ENCODE results near the gene BET1L. TPM values are rescaled to one million over a fixed set of nuclear protein-coding genes. Genes with fewer than 3 reads are reported as not detected.

The BET1L gene
- polyA plus RNA-seq, 1 of the 3 experiments (the other 2 are of a cell fraction): 56.9 TPM

- Histone ChIP-seq H3K4me3 (ENCODE audit: low read depth in 2 of 2, low read length in 1 of 2) (no peak overlapping the region), H3K79me2 (ENCODE audit: insufficient read depth) (peaks cover 21% of the 10 kb centered on the region), H3K9me3 (no peaks in the 10 kb centered on the region), H3K27ac (ENCODE audit: low read depth in 2 of 2, low read length in 1 of 2) (no peak overlapping the region), H3K27me3 (ENCODE audit: insufficient read depth) (no peaks in the 10 kb centered on the region), H2AFZ (ENCODE audit: low read depth) (no peak overlapping the region), H3K4me1 (ENCODE audit: control insufficient read depth in 1 of 2, insufficient read depth in 2 of 2, low read depth in 1 of 2, low read length in 1 of 2) (peaks cover 0 to 2% of the 10 kb centered on the region in 2 experiments; a peak in 1 of 4 replicates), H3K9ac (no peak overlapping the region), H3K36me3 (replicated peaks in 1 of 2; ENCODE audit: control insufficient read depth in 1 of 2, insufficient read depth in 2 of 2, low read length in 1 of 2) (peaks cover 21 to 32% of the 10 kb centered on the region in 2 experiments), H4K20me1 (ENCODE audit: insufficient read depth) (peaks cover 30% of the 10 kb centered on the region), H3F3A (replicated peaks; ENCODE audit: insufficient read depth) (no peaks in the 10 kb centered on the region), H3K4me2 (no peak overlapping the region), H3K9me2 (no peaks in the 10 kb centered on the region)
- POLR2A ChIA-PET: no interaction called here
- 95% methylated on average over 3 of the region's 13 CpGs for WGBS (ENCODE audit: low lambda C conversion rate)
- DNase-seq: no peak
- CTCF ChIA-PET: interaction anchor here (1.0 kb wide), 1 partner anchor 21 kb away, joined by 3 read pairs; no protein-coding TSS in a partner anchor
- TF ChIP-seq MAX (IDR thresholded peaks at IDR 0.05; ENCODE audit: low read depth): no peak
- TF ChIP-seq GABPA (IDR thresholded peaks at IDR 0.05; ENCODE audit: low read depth): no peak
- no peak for TF ChIP-seq SMC3 (IDR thresholded peaks at IDR 0.05; ENCODE audit: low read depth, low read length)
- no peak for TF ChIP-seq FOSL2 (IDR thresholded peaks at IDR 0.05; ENCODE audit: borderline replicate concordance, low read depth)
- TF ChIP-seq RFX5 (IDR thresholded peaks at IDR 0.05; ENCODE audit: low read length): no peak
These were observed 6.8 kb downstream of the BET1L start for GRCh38 chr11:200224-201003.

GRCh38 chr11:199782-200181 lies 7.4 kb downstream of the BET1L start:
- WGBS (ENCODE audit: low lambda C conversion rate): 85% methylated on average over 6 of the region's 8 CpGs
- no peak for DNase-seq
- no peak overlapping the region for H2AFZ ChIP-seq (ENCODE audit: low read depth)
- ChIA-PET CTCF (interaction anchor here (1.0 kb wide), 1 partner anchor 22 kb away, joined by 3 read pairs; no protein-coding TSS in a partner anchor), POLR2A (no interaction called here)
- no peaks in the 10 kb centered on the region for H3F3A ChIP-seq (replicated peaks; ENCODE audit: insufficient read depth)
- H3K9me2 ChIP-seq: no peaks in the 10 kb centered on the region
- peaks cover 24% of the 10 kb centered on the region for H4K20me1 ChIP-seq (ENCODE audit: insufficient read depth)
- H3K27me3 ChIP-seq (ENCODE audit: insufficient read depth): no peaks in the 10 kb centered on the region
- H3K9ac ChIP-seq: no peak overlapping the region
- peaks cover 17 to 25% of the 10 kb centered on the region in 2 experiments for H3K36me3 ChIP-seq (replicated peaks in 1 of 2; ENCODE audit: control insufficient read depth in 1 of 2, insufficient read depth in 2 of 2, low read length in 1 of 2)
- no peaks in the 10 kb centered on the region for H3K4me1 ChIP-seq (ENCODE audit: control insufficient read depth in 1 of 2, insufficient read depth in 2 of 2, low read depth in 1 of 2, low read length in 1 of 2)
- TF ChIP-seq EZH2phosphoT487 (IDR thresholded peaks at IDR 0.05; ENCODE audit: borderline replicate concordance, low read depth) (no peak), PBX3 (IDR thresholded peaks at IDR 0.05) (no peak), EP300 (IDR thresholded peaks at IDR 0.05; ENCODE audit: borderline replicate concordance in 1 of 2, low read depth in 1 of 2, low read length in 1 of 2) (no peak), FOSL2 (IDR thresholded peaks at IDR 0.05; ENCODE audit: borderline replicate concordance, low read depth) (no peak), MAX (IDR thresholded peaks at IDR 0.05; ENCODE audit: low read depth) (no peak), USF1 (IDR thresholded peaks at IDR 0.05; ENCODE audit: borderline replicate concordance, low read depth) (no peak), SIN3A (IDR thresholded peaks at IDR 0.05; ENCODE audit: borderline replicate concordance, low read depth, low read length) (no peak)
- no peak overlapping the region for H3K4me2 ChIP-seq
- no peak overlapping the region for H3K27ac ChIP-seq (ENCODE audit: low read depth in 2 of 2, low read length in 1 of 2)
- H3K79me2 ChIP-seq (ENCODE audit: insufficient read depth): peaks cover 15% of the 10 kb centered on the region
- H3K9me3 ChIP-seq: no peaks in the 10 kb centered on the region
- no peak overlapping the region for H3K4me3 ChIP-seq (ENCODE audit: low read depth in 2 of 2, low read length in 1 of 2)
